GM04504 (cell line): ENCODE measurements around the gene MAD1L1.
A peak's percentile ranks its signal among the peaks of the same experiment; 100 is the strongest.

Experiments used
- DNase-seq: peaks from one replicate; pipeline ENCODE4 v3.0.0-alpha.2; 2012; ENCODE audit warnings: low read depth

MAD1L1 gene

GRCh38 chr7:2013381-2014311 lies 219.1 kb downstream of the MAD1L1 start:
- DNase-seq = no peak

GRCh38 chr7:2012981-2013380 lies 219.8 kb downstream of the MAD1L1 start:
- peak; percentile 42 for DNase-seq

GRCh38 chr7:2012044-2012900 lies 220.5 kb downstream of the MAD1L1 start:
- no peak for DNase-seq

- no peak for DNase-seq
Measured at GRCh38 chr7:2011266-2012043, 221.3 kb downstream of the MAD1L1 start.

- DNase-seq = no peak
Measured at GRCh38 chr7:2010551-2011265, 222.0 kb downstream of the MAD1L1 start.

GRCh38 chr7:2010101-2010500 lies 222.6 kb downstream of the MAD1L1 start:
- DNase-seq = no peak

GRCh38 chr7:2009541-2010001 lies 223.2 kb downstream of the MAD1L1 start:
- DNase-seq = no peak

GRCh38 chr7:2008936-2009540 lies 223.7 kb downstream of the MAD1L1 start:
- no peak for DNase-seq

- DNase-seq = no peak
Measured at GRCh38 chr7:2008101-2008935, 224.4 kb downstream of the MAD1L1 start.

GRCh38 chr7:2007551-2007950 lies 225.2 kb downstream of the MAD1L1 start:
- no peak for DNase-seq

GRCh38 chr7:2006921-2007381 lies 225.8 kb downstream of the MAD1L1 start:
- no peak for DNase-seq

GRCh38 chr7:2006231-2006771 lies 226.4 kb downstream of the MAD1L1 start:
- DNase-seq = no peak

GRCh38 chr7:2005786-2006185 lies 227.0 kb downstream of the MAD1L1 start:
- DNase-seq = no peak

GRCh38 chr7:2004841-2005725 lies 227.7 kb downstream of the MAD1L1 start:
- no peak for DNase-seq

- no peak for DNase-seq
Measured at GRCh38 chr7:2003931-2004812, 228.6 kb downstream of the MAD1L1 start.

GRCh38 chr7:2003451-2003930 lies 229.3 kb downstream of the MAD1L1 start:
- no peak for DNase-seq
